Left hindlimb (tissue), 1 donor: ENCODE measurements around the gene TCIRG1.

Experiments
- DNase-seq: peaks from one replicate; pipeline ENCODE4 v3.0.0-alpha.2; 2018

The TCIRG1 gene

GRCh38 chr11:68019486-68019885 is 19.3 kb upstream of the TCIRG1 start:
- no peak for DNase-seq

- no peak for DNase-seq
These were observed 18.2 kb upstream of the TCIRG1 start for GRCh38 chr11:68020575-68020974.

GRCh38 chr11:68021167-68021787 is 17.5 kb upstream of the TCIRG1 start:
- DNase-seq: no peak

DNA sequence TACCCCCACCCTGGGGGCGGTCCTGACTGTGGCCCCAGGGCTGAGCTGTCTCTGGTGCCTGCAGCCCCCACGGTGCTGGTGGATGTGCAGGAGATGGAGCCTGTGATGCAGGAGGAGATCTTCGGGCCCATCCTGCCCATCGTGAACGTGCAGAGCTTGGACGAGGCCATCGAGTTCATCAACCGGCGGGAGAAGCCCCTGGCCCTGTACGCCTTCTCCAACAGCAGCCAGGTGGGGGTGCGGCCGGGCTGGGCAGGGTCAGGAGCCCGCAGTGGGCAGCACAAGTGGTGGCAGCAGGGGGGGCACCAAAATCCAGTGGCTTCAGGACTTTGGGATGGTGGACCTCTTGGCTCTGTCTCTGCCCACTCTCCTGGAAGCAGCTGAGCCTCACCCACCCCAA is 16.3 kb upstream of the TCIRG1 start:
- no peak for DNase-seq

DNA sequence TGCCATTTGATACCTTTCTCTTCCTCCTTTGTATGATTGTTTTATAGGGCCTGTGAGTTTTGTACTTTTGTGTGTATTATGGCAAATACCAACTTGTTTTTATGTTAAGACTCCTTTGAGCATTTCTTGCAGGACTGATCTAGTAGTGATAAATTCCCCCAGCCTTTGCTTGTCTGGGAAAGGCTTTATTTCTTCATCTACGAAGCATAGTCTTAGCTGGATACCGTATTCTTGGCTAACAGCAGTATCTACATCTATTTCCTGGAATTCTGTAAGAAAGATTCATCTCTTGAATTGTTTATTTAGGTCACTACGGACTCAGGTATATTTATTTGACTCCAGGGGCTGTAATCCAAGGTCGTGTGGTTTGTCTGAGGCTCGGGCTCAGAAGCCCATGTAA is 14.3 kb upstream of the TCIRG1 start:
- no peak for DNase-seq

- DNase-seq: no peak
These were observed 13.8 kb upstream of the TCIRG1 start for GRCh38 chr11:68025047-68025446.

DNA sequence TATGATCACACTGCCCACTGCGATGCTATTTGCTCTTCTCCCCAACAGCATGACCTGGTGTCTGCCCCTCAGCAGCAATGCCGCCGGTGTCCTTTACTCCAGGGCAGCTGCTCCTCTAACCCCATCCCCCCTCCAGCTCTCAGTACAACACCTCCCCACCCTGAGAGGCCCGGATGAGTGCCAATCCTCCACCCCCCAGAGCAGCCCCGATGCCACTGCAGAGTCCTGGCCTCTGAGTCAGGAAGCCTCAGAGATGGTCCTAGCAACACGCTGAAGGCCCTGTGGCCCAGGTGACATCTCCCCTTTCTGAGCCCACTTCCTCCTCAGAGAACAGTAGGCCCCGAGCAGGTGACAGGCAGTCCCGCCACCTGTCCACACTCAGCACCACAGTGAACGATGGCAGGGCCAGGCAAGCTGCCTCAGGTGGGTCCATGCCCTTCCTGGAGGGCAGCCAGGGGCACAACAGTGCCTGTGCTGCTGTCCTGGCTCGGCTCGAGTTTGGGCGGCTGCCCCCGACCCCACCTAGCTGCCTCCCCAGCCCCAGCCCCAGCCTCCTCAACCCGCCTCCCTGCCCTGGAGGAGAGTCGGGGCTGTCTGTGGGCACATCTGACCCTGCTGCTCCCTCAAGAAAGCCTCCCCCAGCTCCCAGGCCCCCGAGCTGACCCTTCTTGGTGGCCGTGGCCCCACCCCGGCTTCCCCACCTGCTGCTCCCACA is 12.3 kb upstream of the TCIRG1 start:
- no peak for DNase-seq

- no peak for DNase-seq
These were observed 11.2 kb upstream of the TCIRG1 start for GRCh38 chr11:68027667-68028066.

- DNase-seq: no peak
These were observed 9.9 kb upstream of the TCIRG1 start for GRCh38 chr11:68028802-68029545.

DNA sequence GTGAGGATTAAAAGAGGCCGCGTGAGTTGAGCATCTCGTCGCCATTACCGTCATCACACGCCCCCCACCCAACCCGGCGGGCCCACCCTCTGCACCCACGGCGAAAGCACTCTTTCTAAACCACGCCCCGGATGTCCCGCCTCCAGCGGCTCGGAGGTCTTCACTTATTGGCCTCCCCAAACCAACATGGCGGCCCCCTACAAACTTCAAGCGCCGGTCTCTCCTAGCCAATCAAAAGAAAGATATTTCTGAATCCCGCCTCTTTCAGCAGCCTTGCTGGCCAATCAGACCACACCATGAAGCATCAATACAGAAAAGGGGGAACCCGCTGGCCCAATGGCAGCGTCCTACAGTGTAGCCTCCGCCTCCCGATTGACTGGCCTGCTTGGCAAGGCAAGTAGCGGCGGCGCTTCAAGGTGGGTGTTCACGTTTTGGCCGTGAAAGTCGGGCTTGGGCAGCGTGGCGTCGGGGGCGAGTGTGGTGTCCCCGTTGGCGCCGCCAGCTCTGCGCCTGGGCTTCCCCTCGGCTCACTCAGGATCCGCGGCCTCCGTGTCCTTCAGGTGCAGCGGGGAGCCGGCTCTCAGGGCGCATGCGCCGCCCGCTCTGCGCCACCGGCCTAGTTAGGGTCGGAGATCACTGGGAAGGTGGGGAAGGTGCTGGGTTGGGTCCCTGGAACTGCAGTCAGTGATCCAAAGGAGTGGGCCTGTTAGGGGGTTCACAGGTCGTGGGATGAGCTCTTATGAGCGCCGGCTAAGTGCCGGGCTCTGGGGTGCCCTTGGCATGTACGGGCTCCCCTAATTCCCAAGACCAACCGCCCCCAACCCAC is 8.3 kb upstream of the TCIRG1 start, which contains the start of gene NDUFS8:
Gene NDUFS8, plus strand, starts transcription at position 364 of the 826 bp plus-strand sequence. CDS start 1,471 bp downstream, outside the sequence.
- peak; percentile 98 for DNase-seq

- no peak for DNase-seq
These were observed 7.7 kb upstream of the TCIRG1 start for GRCh38 chr11:68031144-68031464.

DNA sequence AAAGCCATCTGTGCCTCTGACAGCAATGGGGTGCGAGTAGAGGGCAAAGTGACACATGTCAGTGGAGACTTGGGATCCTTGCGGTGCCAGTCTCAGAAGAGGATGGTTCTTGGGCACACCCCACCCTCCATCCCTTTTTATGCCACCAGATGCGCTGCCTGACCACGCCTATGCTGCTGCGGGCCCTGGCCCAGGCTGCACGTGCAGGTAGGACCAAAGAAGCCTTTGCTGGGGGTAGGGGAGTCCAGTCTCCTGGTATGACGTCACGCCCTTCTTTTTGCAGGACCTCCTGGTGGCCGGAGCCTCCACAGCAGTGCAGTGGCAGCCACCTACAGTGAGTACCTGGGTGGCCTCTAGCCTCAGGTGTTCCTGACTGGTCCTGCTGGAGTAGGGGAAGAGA is 6.8 kb upstream of the TCIRG1 start:
- no peak for DNase-seq

- DNase-seq: no peak
These were observed 5.7 kb upstream of the TCIRG1 start for GRCh38 chr11:68032997-68033707.

DNA sequence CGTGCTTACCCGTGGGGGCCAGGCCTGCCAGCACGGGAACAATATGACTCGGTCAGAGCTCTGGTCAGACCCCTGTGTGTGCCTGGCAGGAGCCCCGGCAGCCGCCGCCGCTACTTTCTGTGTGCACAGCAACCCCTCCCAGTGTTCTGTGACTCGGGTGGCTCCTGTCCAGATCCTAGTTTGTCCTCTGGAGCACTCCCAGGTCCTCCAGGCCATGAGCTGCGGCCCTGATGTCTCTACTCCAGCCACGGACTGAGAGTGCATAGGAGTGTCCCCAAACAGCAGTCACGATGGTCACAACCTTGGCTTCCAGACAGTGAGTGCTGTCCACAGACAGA is 5.1 kb upstream of the TCIRG1 start:
- DNase-seq: no peak

GRCh38 chr11:68035266-68035876 is 3.5 kb upstream of the TCIRG1 start:
- no peak for DNase-seq

- DNase-seq: no peak
These were observed 2.6 kb upstream of the TCIRG1 start for GRCh38 chr11:68036141-68036716.

DNA sequence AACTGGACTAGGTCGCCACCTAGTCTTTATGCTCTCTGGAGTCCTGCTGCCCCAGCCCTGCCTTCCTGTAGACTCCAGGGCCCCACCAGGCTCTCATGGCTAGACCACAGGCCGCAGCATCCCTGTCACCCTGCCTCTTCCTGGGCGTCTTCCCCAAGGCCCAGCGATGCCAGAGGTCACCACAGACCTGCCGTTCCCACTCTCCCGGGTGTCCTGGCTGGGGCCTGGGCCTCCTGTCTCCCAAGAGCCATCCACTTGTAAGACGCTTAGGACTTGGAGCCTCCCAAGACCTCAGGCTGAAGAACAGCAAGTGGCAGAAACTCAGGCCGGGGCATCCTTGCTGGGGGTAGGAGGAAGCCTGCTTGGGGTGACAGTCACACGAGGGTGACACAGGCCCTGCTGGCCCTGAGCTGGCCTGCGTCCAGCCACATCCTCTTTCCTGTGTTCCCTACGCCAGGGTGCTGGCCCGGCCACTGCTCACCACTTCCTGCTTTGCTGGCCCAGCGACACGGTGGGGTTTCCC is 2.0 kb upstream of the TCIRG1 start:
- DNase-seq: no peak

- no peak for DNase-seq
These were observed 1.2 kb upstream of the TCIRG1 start for GRCh38 chr11:68037411-68038225.

DNA sequence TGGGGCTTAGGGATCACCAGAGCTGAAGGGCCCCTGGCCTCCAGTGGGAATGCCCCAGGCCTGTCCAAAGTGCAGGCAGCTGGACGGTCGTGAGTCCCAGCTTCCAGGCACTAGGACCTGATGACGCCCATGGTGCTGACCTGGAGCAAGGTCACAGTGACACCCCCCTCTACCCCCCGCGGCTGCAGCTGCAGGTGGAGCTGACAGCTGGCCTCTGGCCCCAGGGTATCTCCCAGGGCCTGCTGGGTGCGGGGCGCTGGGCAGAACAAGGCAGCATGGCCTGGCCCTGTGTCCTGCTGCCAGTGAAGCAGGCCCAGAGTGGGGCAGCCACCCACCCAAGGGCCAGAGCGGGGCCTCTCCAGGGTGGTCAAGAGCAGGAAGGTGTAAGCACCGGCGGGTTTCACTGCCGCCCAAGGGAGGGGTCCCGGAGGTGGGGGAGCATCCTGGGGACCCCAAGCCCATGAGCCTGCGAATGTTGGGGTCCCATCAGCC is 553 bp upstream of the TCIRG1 start:
- no peak for DNase-seq

GRCh38 chr11:68039526-68040086 is 781 bp downstream of the TCIRG1 start:
- DNase-seq: peak; percentile 39
